HFFc6 (cell line): ENCODE data around the gene BMP8B. TPM values are rescaled to one million over a fixed set of nuclear protein-coding genes. Genes with fewer than 3 reads are reported as not detected.
"Not testable (repeated sequence)": the region's sequence is repeated elsewhere in the genome, so short reads cannot be mapped to it uniquely, and the experiment has no call there.

Experiments used
- DNase-seq: peaks from one replicate; pipeline ENCODE4 v3.0.0-alpha.2; 2018
- H3K27ac Mint-ChIP-seq: 2 replicates; pipeline ENCODE4 v1.8.0; 2020; ENCODE audit warnings: mild to moderate bottlenecking, mixed read lengths
- H3K27me3 Mint-ChIP-seq: 2 replicates; pipeline ENCODE4 v1.8.0; 2021; ENCODE audit warnings: mild to moderate bottlenecking, moderate library complexity, mixed read lengths; ENCODE audit not compliant: insufficient read depth
- H3K36me3 Mint-ChIP-seq: 2 replicates; pipeline ENCODE4 v1.8.0; 2021; ENCODE audit warnings: low read depth, mixed read lengths
- H3K4me1 Mint-ChIP-seq: 2 replicates; pipeline ENCODE4 v1.8.0; 2020; ENCODE audit warnings: low read depth, mixed read lengths
- H3K4me3 Mint-ChIP-seq: 2 replicates; pipeline ENCODE4 v1.8.0; 2020; ENCODE audit warnings: mild to moderate bottlenecking, moderate library complexity, mixed read lengths
- H3K9me3 Mint-ChIP-seq: 2 replicates; pipeline ENCODE4 v1.8.0; 2020; ENCODE audit warnings: mild to moderate bottlenecking, mixed read lengths
- total RNA-seq, 6 experiments: library from RNA; stranded (reverse); fragmentation: NEBNext Ultra II Directional; extraction: Animal tissue kit (Norgen Biotek cat#: 25700); gene quantifications; 2 replicates in 1 of 6; 3 replicates in 5 of 6; pipeline ENCODE4 v1.2.3, GENCODE V29; 2021
- TF ChIP-seq, protein P1 (sequence below): fragments of 200-600 bp; sonication (generic); IDR thresholded peaks from 2 replicates; pipeline ENCODE4 v1.5.0; 2021; ENCODE audit warnings: antibody characterized with exemption, mild to moderate bottlenecking

BMP8B gene
- total RNA-seq, 6 experiments from 2014 or later, result not detected

DNA sequence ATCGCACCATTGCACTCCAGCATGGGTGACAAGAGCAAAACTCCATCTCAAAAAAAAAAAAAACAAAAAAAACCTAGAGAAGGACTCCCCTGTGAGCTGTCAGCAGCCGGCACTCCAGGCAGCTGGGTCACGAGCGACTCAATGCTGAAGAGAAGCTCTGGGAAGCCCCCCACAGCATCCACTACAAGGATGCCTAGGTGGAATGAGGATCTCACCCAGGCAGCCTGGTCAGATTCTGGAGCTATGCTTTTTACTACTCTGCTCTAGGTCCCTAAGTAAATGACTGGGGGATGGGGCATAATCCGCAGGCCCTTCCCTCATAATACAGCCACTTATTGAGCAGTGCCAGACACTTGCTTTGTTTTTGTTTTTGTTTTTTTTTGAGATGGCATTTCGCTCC lies 6.6 kb downstream of the BMP8B start:
- Mint-ChIP-seq H3K4me3 (no peak overlapping the region), H3K4me1 (no peaks in the 10 kb centered on the region), H3K9me3 (no peaks in the 10 kb centered on the region), H3K27ac (no peak overlapping the region), H3K27me3 (peaks cover 31% of the 10 kb centered on the region), H3K36me3 (no peaks in the 10 kb centered on the region)
- no peak for DNase-seq
- TF ChIP-seq, protein P1, sequence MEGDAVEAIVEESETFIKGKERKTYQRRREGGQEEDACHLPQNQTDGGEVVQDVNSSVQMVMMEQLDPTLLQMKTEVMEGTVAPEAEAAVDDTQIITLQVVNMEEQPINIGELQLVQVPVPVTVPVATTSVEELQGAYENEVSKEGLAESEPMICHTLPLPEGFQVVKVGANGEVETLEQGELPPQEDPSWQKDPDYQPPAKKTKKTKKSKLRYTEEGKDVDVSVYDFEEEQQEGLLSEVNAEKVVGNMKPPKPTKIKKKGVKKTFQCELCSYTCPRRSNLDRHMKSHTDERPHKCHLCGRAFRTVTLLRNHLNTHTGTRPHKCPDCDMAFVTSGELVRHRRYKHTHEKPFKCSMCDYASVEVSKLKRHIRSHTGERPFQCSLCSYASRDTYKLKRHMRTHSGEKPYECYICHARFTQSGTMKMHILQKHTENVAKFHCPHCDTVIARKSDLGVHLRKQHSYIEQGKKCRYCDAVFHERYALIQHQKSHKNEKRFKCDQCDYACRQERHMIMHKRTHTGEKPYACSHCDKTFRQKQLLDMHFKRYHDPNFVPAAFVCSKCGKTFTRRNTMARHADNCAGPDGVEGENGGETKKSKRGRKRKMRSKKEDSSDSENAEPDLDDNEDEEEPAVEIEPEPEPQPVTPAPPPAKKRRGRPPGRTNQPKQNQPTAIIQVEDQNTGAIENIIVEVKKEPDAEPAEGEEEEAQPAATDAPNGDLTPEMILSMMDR, result no peak

DNA sequence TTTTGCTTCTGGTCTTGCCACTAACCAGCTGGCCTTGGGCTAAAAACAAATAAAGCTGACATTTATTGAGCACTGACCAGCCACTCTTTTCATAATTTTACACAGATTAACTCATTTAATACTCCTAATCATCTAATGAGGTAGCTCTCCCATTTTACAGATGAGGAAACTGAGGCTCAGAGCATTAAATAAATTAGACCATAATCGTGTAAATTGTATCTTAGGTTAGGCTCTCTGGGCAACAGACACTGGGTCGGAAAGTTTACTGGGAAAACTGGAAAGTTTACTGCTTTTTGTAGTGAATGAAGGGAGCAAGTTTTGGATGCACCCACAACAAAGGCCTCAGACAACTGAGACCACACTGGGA lies 7.3 kb downstream of the BMP8B start:
- DNase-seq, result no peak
- H3K27ac Mint-ChIP-seq, result no peak overlapping the region
- H3K36me3 Mint-ChIP-seq, result no peaks in the 10 kb centered on the region
- H3K4me1 Mint-ChIP-seq, result no peaks in the 10 kb centered on the region
- peaks cover 28% of the 10 kb centered on the region for H3K27me3 Mint-ChIP-seq
- TF ChIP-seq, protein P1, result no peak
- no peak overlapping the region for H3K4me3 Mint-ChIP-seq
- no peaks in the 10 kb centered on the region for H3K9me3 Mint-ChIP-seq

DNA sequence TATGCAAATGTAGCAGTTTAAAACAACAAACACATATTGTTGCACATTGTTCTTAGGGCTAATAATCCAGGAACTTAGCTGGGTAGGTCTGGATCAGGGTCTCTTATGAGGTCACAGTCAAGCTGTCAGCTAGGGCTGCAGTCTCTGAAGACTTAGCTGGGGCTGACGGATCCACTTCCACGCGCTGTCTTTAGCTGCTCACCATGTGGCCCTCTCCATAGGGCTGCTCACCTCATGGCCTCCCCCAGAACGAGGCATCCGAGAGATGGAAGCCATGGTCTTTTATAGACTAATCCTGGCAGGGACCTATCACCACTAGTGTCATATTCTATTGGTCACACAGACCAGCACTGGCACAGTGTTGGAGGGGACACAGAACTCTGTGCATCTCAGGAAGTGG lies 8.8 kb downstream of the BMP8B start:
- TF ChIP-seq, protein P1, result no peak
- peaks cover 30% of the 10 kb centered on the region for H3K27me3 Mint-ChIP-seq
- no peak overlapping the region for H3K4me3 Mint-ChIP-seq
- H3K9me3 Mint-ChIP-seq, result no peaks in the 10 kb centered on the region
- no peak for DNase-seq
- no peak overlapping the region for H3K27ac Mint-ChIP-seq
- H3K4me1 Mint-ChIP-seq, result no peaks in the 10 kb centered on the region
- no peaks in the 10 kb centered on the region for H3K36me3 Mint-ChIP-seq

DNA sequence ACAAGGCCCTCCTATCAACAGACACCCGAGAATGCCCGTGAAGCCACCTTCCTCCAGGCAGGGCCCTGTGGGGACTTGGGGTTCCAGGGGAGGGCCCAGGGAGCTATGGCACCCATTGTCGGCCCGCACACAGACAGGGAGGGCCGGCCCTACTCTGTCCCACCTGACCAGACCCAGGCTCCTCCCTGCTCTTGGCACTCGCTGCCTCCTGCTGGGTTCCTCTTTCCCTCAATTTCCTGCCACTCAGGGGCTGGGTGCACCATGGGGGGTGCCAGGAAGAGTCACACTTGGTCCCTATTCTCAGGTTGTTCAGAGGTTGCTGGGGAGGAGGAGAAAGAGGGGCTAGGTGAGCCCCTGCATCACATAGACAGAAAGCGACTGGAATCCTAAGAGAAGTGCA lies 9.5 kb downstream of the BMP8B start:
- DNase-seq, result no peak
- TF ChIP-seq, protein P1, result no peak
- no peak overlapping the region for H3K4me3 Mint-ChIP-seq
- H3K9me3 Mint-ChIP-seq, result no peaks in the 10 kb centered on the region
- H3K36me3 Mint-ChIP-seq, result no peaks in the 10 kb centered on the region
- H3K27me3 Mint-ChIP-seq, result peaks cover 30% of the 10 kb centered on the region
- H3K4me1 Mint-ChIP-seq, result no peaks in the 10 kb centered on the region
- H3K27ac Mint-ChIP-seq, result no peak overlapping the region

DNA sequence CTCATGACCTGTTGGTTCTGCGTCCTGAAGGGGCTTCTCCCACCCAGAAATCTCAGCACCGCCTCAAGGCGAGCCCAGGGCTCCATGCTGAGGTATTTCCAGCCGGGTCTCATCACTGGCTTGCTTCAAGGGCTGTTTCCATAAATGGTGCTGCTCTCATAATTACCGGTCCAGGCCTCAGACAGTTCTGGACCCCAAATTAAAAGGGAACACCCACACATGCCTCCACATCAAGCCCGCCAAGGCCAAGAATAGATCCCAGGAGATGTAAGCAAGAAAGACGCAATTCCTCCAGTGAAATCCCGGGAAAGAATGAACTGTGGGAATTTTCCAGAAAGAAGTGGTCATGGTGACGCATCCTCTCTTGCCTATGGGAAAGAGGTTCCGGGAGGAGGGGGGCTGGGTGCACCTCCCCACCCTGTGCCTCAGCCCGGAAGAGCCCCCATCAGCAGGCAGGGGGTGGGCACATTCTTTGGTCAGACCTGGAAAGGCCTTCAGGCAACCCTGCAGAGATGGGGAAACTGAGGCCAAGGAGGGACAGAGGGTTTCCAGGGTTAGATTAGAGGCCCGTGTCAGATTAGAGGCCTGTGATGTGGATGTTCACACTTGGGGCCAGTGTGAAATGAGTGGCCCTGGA lies 10.1 kb downstream of the BMP8B start:
- H3K27ac Mint-ChIP-seq, H3K9me3 Mint-ChIP-seq, H3K4me3 Mint-ChIP-seq, H3K36me3 Mint-ChIP-seq, DNase-seq, H3K4me1 Mint-ChIP-seq: not testable (repeated sequence)
- peaks cover 26% of the 10 kb centered on the region for H3K27me3 Mint-ChIP-seq

DNA sequence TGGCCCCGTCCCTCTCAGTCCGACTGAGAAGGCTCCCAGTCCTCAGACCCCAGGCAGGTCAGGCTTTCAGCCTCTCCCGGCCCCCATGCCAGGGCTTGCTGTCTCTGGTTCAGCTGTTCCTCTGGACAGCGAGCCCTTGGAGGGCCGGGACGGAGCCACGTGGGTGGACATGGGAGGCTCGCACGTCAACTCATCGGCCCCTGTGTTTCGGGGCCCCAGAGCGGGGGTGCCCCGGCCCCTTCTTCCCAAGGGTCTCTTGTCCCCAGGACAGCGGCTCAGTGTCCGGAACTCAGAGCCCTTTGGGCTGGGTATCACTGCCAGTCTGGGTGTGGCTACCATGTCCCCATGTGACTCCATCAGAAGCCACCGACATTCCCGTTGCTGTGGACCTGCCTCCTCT lies 10.8 kb downstream of the BMP8B start:
- H3K9me3 Mint-ChIP-seq, H3K4me1 Mint-ChIP-seq, DNase-seq, H3K27ac Mint-ChIP-seq, H3K36me3 Mint-ChIP-seq, H3K4me3 Mint-ChIP-seq: not testable (repeated sequence)
- peaks cover 19% of the 10 kb centered on the region for H3K27me3 Mint-ChIP-seq

DNA sequence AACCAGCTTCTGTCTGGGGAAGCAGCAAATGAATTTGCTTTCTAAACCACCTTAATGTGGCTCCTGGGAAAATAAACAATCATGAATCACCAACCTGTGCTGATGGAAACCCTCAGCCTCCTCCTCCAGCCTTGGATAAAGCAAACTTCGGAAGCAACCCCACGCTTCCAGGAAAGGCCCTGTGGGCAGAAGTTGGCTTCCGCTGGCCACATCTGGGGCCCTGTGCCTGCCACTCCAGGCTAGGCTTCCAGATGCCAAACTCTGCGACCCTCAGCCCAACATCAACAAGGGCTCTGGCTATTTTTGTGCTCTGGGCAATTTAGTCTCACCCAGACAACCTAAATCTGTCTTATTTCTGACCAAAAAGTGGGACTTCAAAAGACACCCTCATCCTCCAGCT lies 11.4 kb downstream of the BMP8B start:
- Mint-ChIP-seq H3K27me3 (peaks cover 16% of the 10 kb centered on the region), H3K4me1 (no peaks in the 10 kb centered on the region), H3K9me3 (no peaks in the 10 kb centered on the region), H3K27ac (no peak overlapping the region), H3K36me3 (no peaks in the 10 kb centered on the region), H3K4me3 (no peak overlapping the region)
- TF ChIP-seq, protein P1, result no peak
- DNase-seq, result no peak
